ENCODE measurements around the gene PROCR. TPM values are rescaled to one million over a fixed set of nuclear protein-coding genes. Genes with fewer than 3 reads are reported as not detected.
"Not testable (repeated sequence)": the region's sequence is repeated elsewhere in the genome, so short reads cannot be mapped to it uniquely, and the experiment has no call there.

Gene PROCR
- total RNA-seq, 1 donor from 2014 or later, result 10.5 TPM

DNA sequence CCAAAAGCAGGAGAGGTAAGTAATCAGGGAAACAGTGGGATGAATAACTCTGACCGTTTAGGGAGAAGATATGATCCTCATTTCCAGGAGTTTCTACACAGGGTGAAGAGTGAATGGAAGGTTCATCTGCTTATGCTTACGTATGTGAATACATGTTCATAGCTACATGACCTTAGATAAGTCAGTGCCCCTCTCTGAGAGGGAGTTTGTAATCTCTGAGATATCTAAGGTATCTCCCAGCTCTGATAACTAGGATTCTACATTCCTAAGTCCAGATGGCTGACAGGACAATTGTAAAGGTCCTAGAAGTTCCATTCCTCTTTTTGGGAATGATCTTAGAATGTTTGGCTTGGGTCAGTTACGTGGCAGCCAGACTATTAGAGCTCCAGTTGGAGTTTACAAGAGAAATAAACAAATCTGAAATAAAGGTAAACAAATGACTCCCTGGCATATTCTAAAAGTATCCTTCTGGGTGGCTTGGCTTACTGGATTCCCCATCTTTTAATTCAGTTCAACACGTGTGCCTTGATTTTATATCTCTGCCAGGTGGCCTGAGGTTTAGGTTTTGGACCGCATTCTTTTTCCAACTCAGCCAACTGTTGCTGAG, 15.8 kb downstream of the PROCR start:
- intact Hi-C loops (cut with DNase I), result no loop called here
- DNase-seq (ENCODE audit: missing footprints) (no peak), ATAC-seq (no peak)

DNA sequence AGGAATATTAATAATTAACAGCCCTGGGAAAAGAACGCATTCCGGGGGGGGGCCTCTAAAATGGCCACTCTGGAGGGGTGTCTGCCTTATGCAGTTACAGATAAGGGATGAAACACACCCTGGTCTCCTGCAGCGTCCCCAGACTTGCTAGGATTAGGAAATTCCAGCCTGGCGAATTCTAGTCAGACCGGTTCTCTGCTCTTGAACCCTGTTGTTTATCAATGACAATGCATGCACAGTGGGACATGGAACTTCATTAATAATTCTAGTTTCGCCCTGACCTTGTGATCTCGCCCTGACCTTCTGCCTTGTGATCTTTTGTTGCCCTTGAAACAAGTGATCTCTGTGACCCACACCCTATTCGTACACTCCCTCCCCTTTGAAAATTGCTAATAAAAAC, 17.4 kb downstream of the PROCR start:
- DNase-seq (ENCODE audit: missing footprints); intact Hi-C loops (cut with DNase I); ATAC-seq: not testable (repeated sequence)

DNA sequence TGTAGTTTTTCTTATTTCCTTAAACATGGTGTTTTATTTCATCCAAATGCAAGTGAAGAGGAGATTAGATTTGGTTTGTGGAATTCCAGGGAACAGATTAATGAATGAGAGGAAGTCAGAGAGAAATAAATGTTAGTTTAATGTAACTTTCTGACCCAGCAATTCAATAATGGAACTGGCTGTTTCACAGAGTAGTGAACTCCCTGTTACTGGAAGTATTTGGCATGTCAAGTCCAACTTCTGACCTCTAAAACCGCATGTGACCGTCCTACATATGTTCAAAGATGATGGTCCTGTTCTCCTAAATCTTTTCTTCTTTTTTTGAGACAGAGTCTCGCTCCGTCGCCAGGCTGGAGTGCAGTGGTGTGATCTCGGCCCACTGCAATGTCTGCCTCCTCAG, 18.7 kb downstream of the PROCR start:
- no peak for DNase-seq (ENCODE audit: missing footprints)
- ATAC-seq, result no peak
- intact Hi-C loops (cut with DNase I), result no loop called here

DNA sequence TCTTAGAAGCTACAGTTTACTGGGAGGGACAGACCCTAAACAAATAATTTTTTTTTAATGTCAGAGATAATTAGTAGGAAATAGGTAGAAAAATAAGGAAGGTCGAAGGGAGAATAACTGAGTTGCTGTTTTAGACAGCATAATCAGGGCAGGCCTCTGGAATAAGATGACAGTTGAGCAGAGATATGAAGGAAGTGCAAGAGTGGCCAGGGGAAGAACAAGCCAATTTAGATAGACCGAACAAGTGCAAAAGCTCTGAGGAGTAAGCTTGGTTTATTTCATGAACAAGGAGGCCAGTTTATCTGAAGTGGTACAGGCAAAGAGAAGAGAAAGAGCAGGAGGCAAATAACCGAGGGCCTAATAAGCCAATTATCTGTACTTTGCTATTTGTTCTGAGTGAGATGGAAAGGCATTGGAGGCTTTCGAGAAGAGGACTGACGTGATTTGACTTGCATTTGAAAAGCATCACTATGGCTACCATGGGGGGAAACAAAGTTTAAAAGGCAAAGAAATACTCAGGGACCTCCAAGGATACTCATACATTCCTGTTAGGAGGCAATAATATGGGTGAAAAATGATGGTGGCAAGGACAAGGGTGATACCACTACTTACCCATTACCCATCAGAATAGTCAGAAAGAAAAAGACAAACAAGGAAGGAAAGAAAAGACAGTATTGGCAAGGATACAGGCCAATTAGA, 19.7 kb downstream of the PROCR start:
- DNase-seq (ENCODE audit: missing footprints), result no peak
- no peak for ATAC-seq

DNA sequence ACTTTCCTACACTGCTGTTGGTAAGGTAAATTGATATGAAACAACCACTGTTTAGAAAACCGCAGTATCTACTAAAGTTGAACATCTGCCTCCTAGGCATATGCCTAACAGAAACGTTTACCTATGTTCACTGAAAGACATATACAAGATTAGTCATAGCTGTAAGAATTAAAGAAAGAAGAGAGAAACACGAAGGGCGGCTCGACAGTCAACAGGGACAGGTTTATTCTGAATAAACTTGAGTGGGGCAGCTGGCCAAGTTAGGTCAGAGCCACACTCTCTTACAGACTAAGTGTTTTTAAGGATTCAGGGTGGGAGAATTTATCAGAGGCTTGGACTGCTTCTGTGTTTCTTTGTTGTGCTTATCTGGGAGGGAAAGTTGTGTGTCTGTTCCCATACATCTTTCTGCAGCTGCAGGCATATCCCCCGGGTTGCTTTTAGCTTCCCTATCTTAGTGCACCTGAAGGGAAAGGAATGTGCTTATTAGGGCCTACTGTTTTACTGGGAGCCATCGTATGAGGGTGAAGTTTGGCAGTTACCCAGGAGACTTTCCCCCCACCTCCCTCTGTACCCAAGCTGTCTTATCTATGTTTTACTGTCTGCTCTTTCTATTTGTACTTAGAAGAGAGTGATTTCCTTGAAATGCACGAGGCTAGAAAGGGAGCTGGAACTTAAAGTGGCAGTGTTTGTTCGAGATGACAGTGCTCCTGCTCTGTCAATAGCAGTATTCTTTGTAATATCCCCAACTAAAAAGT, 20.4 kb downstream of the PROCR start:
- DNase-seq (ENCODE audit: missing footprints) (no peak), ATAC-seq (no peak)
- intact Hi-C loops (cut with DNase I), result no loop called here

More for the DNA sequence above, 19.7 kb downstream of the PROCR start:
- intact Hi-C loops (cut with DNase I), result no loop called here

DNA sequence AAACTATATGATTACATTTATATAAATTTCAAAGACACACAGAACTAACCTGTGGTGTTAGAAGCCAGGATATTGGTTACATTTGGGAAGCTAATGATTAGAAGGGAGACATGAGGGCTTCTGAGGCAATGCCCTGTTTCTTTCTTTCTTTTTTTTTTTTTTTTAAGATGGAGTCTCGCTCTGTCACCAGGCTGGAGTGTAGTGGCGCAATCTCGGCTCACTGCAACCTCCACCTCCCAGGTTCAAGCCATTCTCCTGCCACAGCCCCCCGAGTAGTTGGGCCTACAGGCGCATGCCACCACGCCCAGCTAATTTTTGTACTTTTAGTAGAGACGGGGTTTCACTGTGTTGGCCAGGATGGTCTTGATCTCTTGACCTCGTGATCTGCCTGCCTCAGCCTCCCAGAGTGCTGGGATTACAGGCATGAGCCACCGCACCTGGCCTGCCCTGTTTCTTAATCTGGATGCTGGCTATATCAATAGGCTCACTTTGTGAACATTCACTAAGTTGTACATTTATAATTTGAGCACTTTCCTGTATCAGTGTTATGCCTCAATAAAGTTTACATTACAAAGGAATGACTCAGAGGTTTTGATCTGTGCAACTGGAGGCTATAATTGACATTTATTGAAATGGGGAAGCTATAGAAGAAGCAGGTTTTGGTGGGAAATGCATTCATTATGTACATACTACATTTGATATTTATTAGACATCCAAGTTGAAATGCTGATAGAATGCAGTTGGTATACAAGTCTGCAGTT, 21.3 kb downstream of the PROCR start:
- DNase-seq (ENCODE audit: missing footprints); intact Hi-C loops (cut with DNase I): not testable (repeated sequence)

DNA sequence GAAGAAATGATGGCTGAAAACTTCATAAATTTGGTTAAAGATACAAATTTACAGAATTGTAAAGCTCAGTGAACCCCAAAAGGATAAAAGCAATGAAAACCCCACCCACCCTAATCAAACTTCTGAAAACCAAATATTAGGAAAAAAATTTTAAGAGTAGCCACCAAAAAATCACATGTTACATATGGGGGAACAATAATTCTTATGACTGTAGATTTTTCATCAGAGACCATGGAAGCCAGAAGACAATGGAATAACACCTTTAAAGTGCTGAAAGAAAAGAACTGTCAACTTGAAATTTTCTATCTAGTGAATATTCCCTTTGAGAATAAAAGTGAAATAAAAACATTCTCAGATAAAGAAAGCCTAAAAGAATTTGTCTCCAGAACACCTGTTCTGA, 24.4 kb downstream of the PROCR start:
- intact Hi-C loops (cut with DNase I), result no loop called here
- ATAC-seq (no peak), DNase-seq (ENCODE audit: missing footprints) (no peak)

More for the DNA sequence above, 21.3 kb downstream of the PROCR start:
- not testable (repeated sequence) for ATAC-seq

DNA sequence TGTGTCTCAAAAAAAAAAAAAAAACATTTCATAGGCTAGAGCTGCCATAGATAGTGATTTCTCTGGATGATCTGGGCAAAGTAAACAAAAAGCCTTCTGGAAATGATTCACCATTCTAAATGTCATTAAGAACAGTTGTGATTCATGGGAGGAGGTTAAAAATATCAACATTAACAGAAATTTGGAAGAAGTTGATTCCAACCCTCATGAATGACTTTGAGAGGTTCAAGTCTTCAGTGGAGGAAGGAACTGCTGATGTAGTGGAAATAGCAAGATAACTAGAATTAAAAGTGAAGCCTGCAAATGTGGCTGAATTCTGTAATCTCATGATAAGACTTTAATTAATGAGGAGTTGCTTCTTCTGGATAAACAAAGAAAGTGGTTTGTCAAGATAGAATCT, 27.9 kb downstream of the PROCR start:
- ATAC-seq (no peak), DNase-seq (ENCODE audit: missing footprints) (no peak)
- intact Hi-C loops (cut with DNase I), result loop anchor here (10.0 kb wide), 1 partner anchor 325 kb away; the partner anchor contains the start of genes ACSS2 and GGT7

DNA sequence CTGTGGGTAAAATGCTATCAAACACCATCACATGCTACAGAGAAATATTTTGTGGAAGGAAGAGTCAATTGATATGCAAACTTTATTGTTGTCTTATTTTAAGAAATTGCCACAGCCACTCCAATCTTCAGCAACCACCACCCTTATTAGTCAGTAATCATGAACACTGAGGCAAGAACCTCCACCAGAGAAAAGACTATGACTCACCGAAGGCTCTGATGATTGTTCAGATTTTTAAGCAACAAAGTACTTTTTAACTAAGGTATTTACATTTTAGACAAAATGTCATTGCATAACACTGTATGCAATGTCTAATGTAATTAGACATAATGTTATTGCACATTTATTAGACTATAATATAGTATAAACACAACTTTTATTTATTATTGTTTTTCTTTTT, 28.4 kb downstream of the PROCR start:
- ATAC-seq (no peak), DNase-seq (ENCODE audit: missing footprints) (no peak)
- intact Hi-C loops (cut with DNase I), result loop anchor here (10.0 kb wide), 1 partner anchor 325 kb away; the partner anchor contains the start of genes ACSS2 and GGT7

DNA sequence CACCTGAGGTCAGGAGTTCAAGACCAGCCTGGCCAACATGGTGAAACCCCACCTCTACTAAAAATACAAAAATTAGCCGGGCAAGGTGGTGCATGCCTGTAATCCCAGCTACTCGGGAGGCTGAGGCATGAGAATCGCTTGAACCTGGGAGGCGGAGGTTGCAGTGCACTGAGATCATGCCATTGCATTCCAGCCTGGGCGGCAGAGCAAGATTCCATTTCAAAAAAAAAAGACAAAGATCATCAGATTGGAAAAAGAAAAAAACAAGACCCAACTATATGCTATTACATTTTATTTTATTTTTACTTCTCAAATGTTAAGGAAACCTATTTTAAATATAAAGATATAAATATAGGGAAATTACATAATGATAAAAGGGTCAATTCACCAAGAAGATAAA, 29.6 kb downstream of the PROCR start:
- DNase-seq (ENCODE audit: missing footprints); ATAC-seq: not testable (repeated sequence)
- intact Hi-C loops (cut with DNase I), result loop anchor here (10.0 kb wide), 1 partner anchor 327 kb away; the partner anchor contains the start of genes ACSS2 and GGT7

DNA sequence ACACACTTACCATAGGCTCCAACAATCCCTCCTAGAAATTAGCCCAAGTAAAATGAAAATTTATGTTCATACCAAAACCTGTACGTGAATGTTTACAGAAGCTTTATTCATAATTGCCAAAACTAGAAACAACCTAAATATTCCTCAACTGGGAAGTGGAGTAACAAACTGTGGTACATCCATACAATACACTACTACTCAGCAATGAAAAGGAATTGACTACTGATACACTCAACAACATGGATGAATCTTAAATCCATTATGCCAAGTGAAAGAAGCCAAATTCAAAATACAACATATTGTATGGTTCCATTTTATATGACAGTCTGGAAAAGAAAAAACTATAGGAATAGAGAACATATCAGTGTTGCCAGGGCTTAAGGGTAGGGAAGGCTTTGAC, 34.9 kb downstream of the PROCR start:
- intact Hi-C loops (cut with DNase I), result loop anchor here (5.0 to 10.0 kb wide), 2 partner anchors 332 to 370 kb away; partner anchors contain the start of genes ACSS2 and GGT7
- DNase-seq (ENCODE audit: missing footprints) (no peak), ATAC-seq (no peak)

DNA sequence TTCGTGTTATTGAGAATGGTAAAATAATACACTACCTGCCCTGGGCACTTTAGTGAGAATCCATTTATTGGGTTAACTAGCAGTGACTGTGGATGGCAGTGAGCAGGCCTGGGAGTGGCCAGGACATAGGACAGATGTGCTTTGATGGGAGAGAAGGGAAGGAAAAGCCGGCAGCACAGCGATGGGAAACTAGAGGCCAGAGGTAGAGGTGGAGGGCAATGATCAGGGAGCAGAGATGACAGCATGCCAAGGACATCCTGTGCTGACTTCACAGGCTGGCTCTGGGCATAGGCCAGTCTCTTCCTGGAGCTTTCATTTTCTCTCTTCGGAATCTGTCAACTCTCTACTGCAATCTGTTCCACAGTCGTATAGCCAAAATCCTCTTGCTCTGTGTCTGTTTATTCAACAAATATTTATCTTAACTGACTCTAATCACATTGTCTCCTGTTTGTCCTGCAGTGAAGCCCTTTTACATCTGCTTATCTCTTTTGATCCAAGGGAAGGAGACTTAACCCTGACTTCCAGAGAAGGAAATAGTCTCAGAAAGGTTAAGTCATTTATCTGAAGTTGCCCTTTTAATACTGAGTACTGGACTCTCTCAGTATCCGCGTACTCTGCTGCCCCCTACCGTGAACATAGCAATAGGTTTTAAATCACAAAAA, 36.2 kb downstream of the PROCR start:
- ATAC-seq, result peak; percentile 92
- DNase-seq (ENCODE audit: missing footprints), result peak; percentile 76
- intact Hi-C loops (cut with DNase I), result loop anchor here (1.0 to 10.0 kb wide), 4 partner anchors 63 to 371 kb away; partner anchors contain the start of genes ACSS2 and GGT7

DNA sequence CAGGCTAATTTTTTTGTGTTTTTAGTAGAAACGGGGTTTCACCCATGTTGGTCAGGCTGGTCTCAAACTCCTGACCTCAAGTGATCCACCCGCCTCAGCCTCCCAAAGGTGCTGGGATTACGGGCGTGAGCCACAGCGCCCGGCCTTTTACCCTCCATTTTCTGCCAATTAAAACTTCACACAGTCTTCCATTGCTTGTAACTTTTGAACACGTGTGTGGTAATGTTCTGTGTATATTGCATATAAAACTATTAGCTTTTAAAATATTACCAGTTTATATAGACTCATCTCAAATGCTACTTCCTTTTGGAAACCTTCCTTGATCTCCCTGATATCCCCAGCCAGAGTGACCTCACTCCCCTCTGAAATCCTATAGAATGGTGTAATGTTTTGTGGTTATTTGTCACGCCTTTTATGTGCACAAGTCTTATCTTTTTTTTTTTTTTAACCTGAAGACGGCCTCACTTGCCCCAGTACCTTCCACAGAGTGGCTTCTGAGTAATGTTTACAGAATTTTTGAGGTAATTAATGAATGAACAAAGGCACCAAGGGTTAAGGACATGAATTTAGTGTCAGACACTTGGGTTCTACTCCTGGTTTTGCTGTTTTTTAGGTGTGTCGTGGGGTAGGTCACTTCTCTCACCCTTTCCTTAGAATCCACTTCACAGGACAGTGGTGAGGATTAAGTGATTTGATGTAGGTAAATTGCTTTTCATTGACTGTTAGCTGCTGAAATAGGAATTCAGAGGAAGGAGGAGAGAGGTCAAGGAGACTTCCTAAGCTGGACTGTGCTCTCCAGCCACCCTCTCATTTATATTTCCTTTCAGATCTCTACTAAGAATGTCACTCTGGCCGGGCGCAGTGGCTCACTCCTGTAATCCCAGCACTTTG, 43.4 kb downstream of the PROCR start:
- no peak for DNase-seq (ENCODE audit: missing footprints)
- no peak for ATAC-seq
- intact Hi-C loops (cut with DNase I), result no loop called here

DNA sequence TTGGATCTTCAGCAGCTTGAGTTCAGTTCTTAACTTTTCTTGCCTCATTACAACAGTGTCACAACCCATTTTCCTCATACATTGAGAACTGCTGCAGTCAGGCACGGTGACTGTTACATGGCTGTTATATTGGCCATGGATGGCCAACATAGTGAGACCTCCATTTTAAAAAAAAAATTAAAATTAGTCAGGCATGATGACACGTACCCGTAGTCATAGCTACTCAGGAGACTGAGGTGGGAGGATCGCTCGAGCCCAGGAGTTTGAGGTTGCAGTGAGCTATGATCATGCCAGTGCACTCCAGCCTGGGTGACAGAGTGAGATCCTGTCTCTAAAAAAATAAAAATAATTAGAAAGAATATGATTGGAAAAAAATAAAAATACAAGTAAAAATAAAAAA, 44.7 kb downstream of the PROCR start:
- DNase-seq (ENCODE audit: missing footprints) (no peak), ATAC-seq (no peak)
- intact Hi-C loops (cut with DNase I), result no loop called here

DNA sequence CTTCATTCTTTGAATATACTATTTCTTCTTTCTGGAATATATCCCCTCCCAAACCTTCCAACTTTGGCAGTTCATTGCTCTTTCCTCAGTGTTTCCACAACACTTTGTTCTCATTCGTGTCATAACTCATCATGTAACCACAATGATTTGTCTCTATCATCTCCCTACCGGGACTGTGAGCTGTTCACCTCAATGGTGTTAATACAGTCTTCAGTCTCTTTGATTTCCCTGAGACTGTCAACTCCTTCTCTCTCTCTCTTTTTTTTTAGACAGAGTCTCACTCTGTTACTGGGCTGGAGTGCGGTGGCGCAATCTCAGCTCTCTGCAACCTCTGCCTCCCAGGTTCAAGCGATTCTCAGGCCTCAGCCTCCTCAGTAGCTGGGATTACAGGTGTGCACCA, 52.1 kb downstream of the PROCR start:
- ATAC-seq, result no peak
- intact Hi-C loops (cut with DNase I), result no loop called here
- DNase-seq (ENCODE audit: missing footprints), result no peak

DNA sequence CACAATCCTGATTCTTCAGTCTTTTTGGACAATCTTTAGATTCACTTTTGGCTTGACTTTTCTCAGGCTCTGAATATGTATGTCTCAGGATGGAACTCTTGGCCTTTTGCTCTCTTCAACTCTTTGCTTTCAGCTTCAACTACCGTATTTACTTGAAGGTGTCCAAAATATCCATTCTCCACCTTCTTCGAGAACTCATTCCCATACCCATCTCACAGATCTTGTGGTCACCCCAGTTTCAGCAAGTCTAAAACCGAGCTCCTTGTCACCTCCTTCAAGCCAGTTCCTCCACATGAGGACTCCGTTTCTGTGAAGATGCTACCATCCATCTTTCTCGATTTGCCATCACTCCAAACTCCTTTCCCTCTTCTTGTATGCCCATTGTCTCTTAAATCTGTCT, 52.7 kb downstream of the PROCR start:
- ATAC-seq, result no peak
- intact Hi-C loops (cut with DNase I), result no loop called here
- no peak for DNase-seq (ENCODE audit: missing footprints)

DNA sequence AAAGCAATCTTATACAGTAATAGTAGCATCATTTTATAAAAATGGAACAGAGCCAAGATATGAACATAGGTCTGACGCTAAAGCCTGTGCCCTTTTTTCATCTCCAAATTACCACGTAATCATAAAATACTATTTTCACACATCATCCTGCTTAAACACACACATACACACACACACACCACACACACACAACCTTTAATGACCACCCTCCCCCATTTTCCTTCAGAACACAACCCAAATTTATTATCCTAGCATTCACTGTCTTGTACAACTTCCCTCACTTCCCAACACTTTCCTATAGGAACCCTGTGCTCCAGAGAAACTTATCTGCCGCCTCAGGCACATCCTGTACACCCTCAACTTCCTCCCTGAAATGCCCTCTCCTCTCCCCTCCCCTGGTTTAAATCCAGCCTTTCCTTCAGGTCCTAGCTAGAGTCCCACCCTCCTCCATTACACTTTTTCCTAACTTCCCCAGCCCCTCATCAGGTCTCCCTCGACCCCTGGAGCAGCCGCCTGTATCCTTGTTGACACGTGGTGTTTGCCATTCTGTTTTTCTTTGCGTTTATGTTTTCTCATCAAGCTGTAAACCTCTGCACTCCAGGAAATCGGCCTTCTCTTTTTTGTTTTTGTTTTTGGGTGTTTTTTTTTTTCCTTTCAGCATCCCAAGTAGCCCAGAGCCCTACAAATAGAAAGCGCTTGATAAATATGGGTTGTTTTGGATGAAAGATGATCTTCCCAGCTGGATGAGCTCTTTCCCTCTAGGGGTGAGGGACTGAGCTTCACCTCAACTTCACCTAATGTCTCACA, 53.6 kb downstream of the PROCR start:
- no peak for ATAC-seq

More for the DNA sequence above, 53.6 kb downstream of the PROCR start:
- no peak for DNase-seq (ENCODE audit: missing footprints)
- intact Hi-C loops (cut with DNase I), result no loop called here
